ENCODE data around the gene SLC2A6.

DNA sequence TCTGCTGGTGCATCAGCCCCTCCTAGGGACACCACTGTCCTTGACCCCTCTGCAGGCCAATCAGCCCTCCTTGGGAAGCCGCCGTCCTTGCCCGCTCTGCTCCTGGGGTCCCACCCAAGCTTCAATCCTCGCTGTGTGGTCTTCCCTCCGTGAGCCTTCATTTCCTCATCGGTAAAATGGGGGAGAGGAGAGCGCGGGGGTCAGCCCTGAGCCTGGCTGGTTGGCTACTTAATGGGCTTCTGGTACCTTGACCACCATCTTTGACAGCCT lies 12.7 kb upstream of the SLC2A6 start:
- TF ChIP-seq, protein P1, sequence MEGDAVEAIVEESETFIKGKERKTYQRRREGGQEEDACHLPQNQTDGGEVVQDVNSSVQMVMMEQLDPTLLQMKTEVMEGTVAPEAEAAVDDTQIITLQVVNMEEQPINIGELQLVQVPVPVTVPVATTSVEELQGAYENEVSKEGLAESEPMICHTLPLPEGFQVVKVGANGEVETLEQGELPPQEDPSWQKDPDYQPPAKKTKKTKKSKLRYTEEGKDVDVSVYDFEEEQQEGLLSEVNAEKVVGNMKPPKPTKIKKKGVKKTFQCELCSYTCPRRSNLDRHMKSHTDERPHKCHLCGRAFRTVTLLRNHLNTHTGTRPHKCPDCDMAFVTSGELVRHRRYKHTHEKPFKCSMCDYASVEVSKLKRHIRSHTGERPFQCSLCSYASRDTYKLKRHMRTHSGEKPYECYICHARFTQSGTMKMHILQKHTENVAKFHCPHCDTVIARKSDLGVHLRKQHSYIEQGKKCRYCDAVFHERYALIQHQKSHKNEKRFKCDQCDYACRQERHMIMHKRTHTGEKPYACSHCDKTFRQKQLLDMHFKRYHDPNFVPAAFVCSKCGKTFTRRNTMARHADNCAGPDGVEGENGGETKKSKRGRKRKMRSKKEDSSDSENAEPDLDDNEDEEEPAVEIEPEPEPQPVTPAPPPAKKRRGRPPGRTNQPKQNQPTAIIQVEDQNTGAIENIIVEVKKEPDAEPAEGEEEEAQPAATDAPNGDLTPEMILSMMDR (IDR thresholded peaks at IDR 0.05; ENCODE audit: insufficient read depth, low read depth, low read length): no peak
- TF ChIP-seq EZH2 (IDR thresholded peaks at IDR 0.05; ENCODE audit: insufficient read depth, low read length): no peak

Measured in astrocyte (in vitro differentiated cells and primary cell).